ENCODE data around the gene PSMF1.

GRCh38 chr20:1183153-1183552 is 64.8 kb downstream of the PSMF1 start:
- TF ChIP-seq, protein P1, sequence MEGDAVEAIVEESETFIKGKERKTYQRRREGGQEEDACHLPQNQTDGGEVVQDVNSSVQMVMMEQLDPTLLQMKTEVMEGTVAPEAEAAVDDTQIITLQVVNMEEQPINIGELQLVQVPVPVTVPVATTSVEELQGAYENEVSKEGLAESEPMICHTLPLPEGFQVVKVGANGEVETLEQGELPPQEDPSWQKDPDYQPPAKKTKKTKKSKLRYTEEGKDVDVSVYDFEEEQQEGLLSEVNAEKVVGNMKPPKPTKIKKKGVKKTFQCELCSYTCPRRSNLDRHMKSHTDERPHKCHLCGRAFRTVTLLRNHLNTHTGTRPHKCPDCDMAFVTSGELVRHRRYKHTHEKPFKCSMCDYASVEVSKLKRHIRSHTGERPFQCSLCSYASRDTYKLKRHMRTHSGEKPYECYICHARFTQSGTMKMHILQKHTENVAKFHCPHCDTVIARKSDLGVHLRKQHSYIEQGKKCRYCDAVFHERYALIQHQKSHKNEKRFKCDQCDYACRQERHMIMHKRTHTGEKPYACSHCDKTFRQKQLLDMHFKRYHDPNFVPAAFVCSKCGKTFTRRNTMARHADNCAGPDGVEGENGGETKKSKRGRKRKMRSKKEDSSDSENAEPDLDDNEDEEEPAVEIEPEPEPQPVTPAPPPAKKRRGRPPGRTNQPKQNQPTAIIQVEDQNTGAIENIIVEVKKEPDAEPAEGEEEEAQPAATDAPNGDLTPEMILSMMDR (IDR thresholded peaks at IDR 0.05), result no peak
- TF ChIP-seq EZH2 (IDR thresholded peaks at IDR 0.05) (no peak), EZH2phosphoT487 (IDR thresholded peaks at IDR 0.05) (no peak)
